Bronchial epithelial cell (primary cell): ENCODE results near the gene TTF2. TPM values are rescaled to one million over a fixed set of nuclear protein-coding genes. Genes with fewer than 3 reads are reported as not detected.
"Not testable (repeated sequence)": the region's sequence is repeated elsewhere in the genome, so short reads cannot be mapped to it uniquely, and the experiment has no call there.

Source experiments
- DNase-seq: peaks from one replicate; pipeline ENCODE4 v3.0.0-alpha.2; 2010; ENCODE audit warnings: low read depth
- FAIRE-seq: peaks from 2 replicates; lab custom pipeline; 2011; peaks lifted over from hg19 to GRCh38; lab: Jason Lieb, UNC
- H3K27me3 ChIP-seq: 2 replicates; pipeline ENCODE4 v1.5.1; 2011; ENCODE audit warnings: low read length; ENCODE audit not compliant: control insufficient read depth, insufficient read depth
- H3K36me3 ChIP-seq: 2 replicates; pipeline ENCODE4 v1.5.1; 2011; ENCODE audit warnings: low read length; ENCODE audit not compliant: control insufficient read depth, insufficient read depth
- H3K4me3 ChIP-seq: 2 replicates; pipeline ENCODE4 v1.5.1; 2011; ENCODE audit warnings: mild to moderate bottlenecking, low read depth, low read length, control low read depth
- total RNA-seq: library from RNA; depleted of rRNA; stranded (reverse); fragments of >200 nt; gene quantifications from 2 replicates; pipeline ENCODE4 v1.2.1, GENCODE V29; 2014
- TF ChIP-seq, protein P1 (sequence below): IDR thresholded peaks from 2 replicates; pipeline ENCODE4 v1.5.1; 2011; ENCODE audit warnings: mild to moderate bottlenecking, moderate library complexity, low read length, control low read depth, inconsistent platforms; ENCODE audit not compliant: insufficient read depth, severe bottlenecking

The TTF2 gene
- total RNA-seq, 1 donor from 2014 or later = 10.8 TPM

DNA sequence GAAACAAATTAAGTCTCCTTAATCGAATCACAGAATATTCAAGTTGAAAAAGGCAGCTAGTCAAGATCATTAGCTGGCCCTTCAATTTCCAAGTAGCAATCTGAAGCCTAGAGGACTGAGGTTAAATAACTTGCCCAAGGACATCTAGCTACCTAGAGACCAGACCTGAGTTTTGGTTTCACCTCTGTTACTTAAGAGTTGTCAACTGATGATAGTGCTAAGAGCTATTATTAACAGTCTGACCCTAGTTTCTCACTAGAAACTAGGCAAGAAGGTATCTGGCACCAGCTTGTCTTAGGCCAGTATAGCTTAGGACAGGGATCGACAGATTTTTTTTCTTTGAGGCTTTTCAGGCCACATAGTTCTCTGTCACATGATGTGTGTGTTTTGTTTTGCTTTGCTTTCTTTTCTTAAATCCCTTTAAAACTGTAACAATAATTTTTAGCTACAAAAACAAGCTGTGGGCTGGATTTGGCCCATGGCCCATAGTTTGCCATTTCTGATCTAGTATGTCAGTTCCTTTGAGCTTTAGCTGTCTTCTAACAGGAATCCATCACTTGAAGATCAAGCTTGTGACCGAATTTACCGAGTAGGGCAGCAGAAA is 38.3 kb downstream of the TTF2 start:
- no peak for FAIRE-seq
- H3K4me3 ChIP-seq = no peak overlapping the region
- TF ChIP-seq, protein P1, sequence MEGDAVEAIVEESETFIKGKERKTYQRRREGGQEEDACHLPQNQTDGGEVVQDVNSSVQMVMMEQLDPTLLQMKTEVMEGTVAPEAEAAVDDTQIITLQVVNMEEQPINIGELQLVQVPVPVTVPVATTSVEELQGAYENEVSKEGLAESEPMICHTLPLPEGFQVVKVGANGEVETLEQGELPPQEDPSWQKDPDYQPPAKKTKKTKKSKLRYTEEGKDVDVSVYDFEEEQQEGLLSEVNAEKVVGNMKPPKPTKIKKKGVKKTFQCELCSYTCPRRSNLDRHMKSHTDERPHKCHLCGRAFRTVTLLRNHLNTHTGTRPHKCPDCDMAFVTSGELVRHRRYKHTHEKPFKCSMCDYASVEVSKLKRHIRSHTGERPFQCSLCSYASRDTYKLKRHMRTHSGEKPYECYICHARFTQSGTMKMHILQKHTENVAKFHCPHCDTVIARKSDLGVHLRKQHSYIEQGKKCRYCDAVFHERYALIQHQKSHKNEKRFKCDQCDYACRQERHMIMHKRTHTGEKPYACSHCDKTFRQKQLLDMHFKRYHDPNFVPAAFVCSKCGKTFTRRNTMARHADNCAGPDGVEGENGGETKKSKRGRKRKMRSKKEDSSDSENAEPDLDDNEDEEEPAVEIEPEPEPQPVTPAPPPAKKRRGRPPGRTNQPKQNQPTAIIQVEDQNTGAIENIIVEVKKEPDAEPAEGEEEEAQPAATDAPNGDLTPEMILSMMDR = no peak
- no peaks in the 10 kb centered on the region for H3K27me3 ChIP-seq
- no peak for DNase-seq
- peaks cover 4% of the 10 kb centered on the region for H3K36me3 ChIP-seq

DNA sequence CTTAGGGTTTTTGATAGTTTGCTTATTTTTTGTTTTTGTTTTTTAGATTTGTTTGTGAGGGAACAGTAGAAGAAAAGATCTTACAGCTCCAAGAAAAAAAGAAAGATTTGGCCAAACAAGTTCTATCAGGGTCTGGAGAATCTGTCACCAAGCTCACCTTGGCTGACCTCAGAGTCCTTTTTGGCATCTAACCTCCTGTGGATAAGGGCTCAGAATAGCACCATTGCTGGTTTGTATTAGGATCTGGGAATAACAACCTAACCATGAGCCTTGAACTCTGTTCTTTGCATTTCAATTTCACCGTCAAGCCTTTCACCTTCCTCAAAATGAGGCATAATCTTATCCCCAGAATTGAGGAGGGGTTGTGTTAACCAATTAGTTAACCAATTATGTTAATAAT is 41.2 kb downstream of the TTF2 start:
- TF ChIP-seq, protein P1 = no peak
- FAIRE-seq = no peak
- Histone ChIP-seq H3K27me3 (no peaks in the 10 kb centered on the region), H3K36me3 (peaks cover 4% of the 10 kb centered on the region), H3K4me3 (no peak overlapping the region)
- DNase-seq = no peak

DNA sequence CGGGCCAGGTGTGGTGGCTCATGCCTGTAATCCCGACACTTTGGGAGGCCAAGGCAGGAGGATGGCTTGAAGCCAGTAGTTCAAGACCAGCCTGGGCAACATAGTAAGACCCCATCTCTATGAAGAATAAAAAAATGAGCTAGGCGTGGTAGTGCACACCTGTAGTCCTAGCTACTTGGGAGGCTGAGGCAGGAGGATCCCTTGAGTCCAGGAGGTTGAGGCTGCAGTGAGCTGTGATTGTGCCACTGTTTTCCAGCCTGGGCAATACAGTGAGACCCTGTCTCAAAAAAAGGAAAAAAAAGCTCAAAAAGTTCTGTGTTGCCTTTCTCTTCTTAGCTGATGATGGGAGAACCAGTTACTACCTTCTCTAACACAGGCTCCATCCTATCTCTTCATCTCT is 41.7 kb downstream of the TTF2 start:
- FAIRE-seq, H3K4me3 ChIP-seq, H3K27me3 ChIP-seq, H3K36me3 ChIP-seq, DNase-seq: not testable (repeated sequence)

DNA sequence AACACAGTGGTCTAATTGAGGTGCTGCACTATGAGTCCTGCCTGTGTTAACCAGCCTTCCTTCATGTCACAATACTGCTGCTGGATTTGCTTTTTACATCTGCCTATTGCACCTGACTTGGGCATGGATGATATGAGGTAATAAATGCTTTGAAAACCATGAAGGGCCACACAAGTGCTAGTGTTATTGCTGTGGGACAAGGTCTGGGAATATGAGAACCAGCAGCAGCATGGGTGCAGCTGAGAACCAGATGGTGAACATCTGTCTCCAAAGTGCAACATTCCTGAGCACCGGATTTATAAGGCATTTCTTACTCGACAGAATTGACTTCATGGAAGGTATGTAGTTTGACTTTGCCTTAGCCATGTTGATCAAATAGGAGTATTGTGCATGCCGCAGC is 44.9 kb downstream of the TTF2 start:
- DNase-seq (no peak), FAIRE-seq (no peak)
- peaks cover 5% of the 10 kb centered on the region for H3K36me3 ChIP-seq
- H3K27me3 ChIP-seq = no peaks in the 10 kb centered on the region
- TF ChIP-seq, protein P1 = no peak
- no peak overlapping the region for H3K4me3 ChIP-seq

DNA sequence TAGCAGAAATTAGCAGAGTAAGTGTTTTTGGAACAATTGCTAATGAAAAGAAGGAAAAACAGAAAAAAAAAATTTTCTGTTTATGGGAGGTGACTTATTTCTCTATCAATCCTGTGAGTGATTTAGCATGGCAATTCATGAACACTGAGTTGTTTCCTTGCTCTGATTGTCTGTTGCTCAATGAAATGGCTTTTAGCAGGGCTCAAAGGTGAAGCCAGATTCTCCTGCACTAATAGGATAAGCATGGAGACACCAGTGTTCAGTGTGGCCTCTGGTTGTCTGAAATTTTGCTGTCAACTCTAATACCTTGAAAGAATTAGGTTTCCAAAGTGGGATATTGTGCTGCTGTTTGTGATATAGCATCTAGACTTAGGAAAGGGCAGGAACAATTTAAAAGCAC is 45.6 kb downstream of the TTF2 start:
- FAIRE-seq = no peak
- H3K36me3 ChIP-seq = peaks cover 5% of the 10 kb centered on the region

DNA sequence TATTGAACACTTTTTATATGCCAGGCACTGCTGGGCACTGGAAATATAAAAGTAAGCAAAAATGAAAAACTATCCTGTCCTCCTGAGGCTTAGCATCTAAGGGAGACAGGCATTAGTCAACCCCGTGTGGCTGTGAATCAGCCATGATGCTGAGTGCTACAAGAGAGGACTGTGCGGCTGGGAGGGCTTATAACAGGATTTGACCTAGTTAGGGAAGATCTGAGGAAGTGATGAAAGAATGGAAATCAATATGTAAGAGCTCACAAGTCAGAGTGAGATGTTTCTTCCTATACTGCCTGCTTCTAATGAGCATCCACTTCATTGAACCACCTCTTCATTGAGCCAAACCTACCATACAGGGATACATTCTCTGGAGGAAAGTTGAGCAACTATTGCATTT is 46.4 kb downstream of the TTF2 start:
- H3K27me3 ChIP-seq = no peaks in the 10 kb centered on the region
- H3K4me3 ChIP-seq = no peak overlapping the region
- H3K36me3 ChIP-seq = peaks cover 3% of the 10 kb centered on the region
- FAIRE-seq (no peak), DNase-seq (no peak)
- TF ChIP-seq, protein P1 = no peak

More for the DNA sequence above, 45.6 kb downstream of the TTF2 start:
- H3K4me3 ChIP-seq = no peak overlapping the region
- no peak for DNase-seq
- TF ChIP-seq, protein P1 = no peak
- no peaks in the 10 kb centered on the region for H3K27me3 ChIP-seq
